HS-27A (cell line): ENCODE measurements around the gene ELAPOR1.

Experiments used
- DNase-seq: peaks from one replicate; pipeline ENCODE4 v3.0.0-alpha.2; 2012; ENCODE audit warnings: low read depth, missing footprints

The ELAPOR1 gene, protein sequence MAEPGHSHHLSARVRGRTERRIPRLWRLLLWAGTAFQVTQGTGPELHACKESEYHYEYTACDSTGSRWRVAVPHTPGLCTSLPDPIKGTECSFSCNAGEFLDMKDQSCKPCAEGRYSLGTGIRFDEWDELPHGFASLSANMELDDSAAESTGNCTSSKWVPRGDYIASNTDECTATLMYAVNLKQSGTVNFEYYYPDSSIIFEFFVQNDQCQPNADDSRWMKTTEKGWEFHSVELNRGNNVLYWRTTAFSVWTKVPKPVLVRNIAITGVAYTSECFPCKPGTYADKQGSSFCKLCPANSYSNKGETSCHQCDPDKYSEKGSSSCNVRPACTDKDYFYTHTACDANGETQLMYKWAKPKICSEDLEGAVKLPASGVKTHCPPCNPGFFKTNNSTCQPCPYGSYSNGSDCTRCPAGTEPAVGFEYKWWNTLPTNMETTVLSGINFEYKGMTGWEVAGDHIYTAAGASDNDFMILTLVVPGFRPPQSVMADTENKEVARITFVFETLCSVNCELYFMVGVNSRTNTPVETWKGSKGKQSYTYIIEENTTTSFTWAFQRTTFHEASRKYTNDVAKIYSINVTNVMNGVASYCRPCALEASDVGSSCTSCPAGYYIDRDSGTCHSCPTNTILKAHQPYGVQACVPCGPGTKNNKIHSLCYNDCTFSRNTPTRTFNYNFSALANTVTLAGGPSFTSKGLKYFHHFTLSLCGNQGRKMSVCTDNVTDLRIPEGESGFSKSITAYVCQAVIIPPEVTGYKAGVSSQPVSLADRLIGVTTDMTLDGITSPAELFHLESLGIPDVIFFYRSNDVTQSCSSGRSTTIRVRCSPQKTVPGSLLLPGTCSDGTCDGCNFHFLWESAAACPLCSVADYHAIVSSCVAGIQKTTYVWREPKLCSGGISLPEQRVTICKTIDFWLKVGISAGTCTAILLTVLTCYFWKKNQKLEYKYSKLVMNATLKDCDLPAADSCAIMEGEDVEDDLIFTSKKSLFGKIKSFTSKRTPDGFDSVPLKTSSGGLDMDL

GRCh38 chr1:109113590-109114341 lies at the start of gene ELAPOR1:
Gene ELAPOR1, plus strand, starts transcription at chr1:109114115. Its CDS starts 69 bp downstream, at chr1:109114184.
- no peak for DNase-seq

- DNase-seq = no peak
These were observed 48.8 kb upstream of the ELAPOR1 start for GRCh38 chr1:109065137-109065536.

DNA sequence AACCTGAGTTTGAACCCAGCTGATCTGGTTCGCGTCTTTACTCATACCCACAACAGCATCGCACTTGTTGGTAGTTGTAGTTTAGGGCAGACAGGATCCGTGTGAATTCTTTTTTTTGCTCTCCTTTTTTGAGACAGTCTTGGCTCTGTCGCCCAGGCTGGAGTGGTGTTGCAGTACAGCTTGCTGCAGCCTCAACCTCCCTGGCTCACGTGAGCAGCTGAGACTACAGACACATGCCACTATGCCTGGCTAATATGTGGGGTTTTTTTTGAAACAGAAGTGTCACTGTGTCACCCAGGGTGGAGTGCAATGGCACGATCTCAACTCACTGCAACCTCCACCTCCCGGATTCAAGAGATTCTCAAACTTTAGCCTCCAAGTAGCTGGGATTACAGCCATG lies 46.0 kb upstream of the ELAPOR1 start:
- no peak for DNase-seq

GRCh38 chr1:109069294-109069693 lies 44.6 kb upstream of the ELAPOR1 start:
- no peak for DNase-seq

DNA sequence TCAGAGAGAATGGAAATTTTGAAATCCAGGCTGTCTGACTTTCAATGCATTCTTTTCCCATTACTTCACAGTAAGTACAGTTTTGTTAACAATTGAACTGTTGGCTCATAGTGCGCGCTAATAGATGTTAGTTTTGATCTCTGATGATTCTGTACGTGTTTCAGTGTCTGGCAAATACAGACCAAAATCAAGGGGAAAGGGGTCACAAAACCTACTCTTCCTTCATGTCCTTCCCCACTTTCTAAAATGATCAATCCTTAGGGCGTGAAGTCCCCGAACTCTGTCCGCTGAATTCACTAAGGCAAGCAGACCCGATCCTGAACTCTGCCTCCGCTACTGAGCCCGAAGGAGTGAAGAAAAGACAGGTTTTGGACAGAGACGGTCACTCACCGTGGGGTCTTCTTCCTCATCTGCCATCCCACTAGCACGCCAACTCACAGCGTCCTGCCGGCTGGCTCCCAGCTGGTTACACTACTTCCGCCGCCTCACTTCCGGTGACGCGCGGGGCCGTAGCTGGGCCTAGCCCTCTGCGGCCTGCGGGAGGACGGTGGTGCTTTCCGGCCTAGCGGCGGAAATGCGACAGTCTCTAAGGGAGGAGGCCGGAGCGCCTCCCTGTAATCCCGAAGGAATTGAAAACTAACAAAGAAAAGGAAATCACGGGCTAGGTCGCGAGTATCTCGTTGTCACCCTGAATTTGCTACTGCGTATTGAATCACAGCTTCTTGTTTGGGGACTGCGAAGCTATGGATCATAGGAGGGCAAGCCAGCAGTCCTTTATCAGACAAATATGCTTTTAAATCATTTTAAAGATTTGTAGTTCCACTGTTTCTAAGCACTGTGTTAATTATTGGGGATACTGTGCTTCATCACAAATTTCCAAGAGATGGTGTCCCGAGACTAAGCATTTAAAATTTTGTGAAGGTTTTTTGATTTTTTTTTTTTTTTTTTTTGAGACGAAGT lies 38.1 kb upstream of the ELAPOR1 start, which contains the start of gene TAF13:
Gene TAF13, minus strand, starts transcription at position 473 of the 960 bp plus-strand sequence. Its CDS starts 56 bp downstream, at position 417.
- DNase-seq = peak; percentile 86

DNA sequence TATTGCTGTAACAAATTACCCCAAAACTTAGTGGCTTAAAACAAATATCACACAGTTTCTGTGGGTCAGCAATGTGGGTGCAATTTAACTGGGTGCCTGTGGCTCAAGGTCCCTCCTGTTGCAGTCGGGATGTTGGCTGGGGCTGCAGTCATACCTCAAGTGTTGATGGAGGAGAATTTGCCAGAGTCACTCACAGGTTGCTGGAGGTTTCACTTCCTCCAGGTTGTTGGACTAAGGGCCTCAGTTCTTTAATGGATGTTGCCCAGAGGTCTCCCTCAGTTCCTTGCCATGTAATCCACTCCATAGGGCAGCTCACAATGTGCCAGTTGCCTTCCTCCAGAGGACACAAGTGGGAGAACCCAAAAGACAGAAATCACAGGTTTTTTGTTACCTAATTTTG lies 35.6 kb upstream of the ELAPOR1 start:
- DNase-seq = no peak

DNA sequence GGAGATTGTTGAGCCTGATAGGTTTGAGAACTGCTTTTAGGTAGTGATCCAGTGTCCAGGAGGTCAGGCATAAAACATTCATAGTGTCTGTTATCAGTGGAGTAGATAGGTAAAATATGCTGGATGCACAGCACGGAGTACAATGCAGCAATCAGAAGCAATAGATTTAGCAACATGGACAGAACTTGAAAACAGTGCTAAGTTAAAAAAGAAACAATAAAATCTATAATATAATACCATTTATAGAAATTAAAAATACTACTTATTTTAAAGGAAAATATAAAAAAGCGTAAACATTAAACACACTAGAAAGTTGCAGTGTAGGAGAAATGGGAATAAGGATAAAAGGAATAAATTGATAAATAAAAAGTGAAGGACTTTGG lies 34.7 kb upstream of the ELAPOR1 start:
- no peak for DNase-seq

DNA sequence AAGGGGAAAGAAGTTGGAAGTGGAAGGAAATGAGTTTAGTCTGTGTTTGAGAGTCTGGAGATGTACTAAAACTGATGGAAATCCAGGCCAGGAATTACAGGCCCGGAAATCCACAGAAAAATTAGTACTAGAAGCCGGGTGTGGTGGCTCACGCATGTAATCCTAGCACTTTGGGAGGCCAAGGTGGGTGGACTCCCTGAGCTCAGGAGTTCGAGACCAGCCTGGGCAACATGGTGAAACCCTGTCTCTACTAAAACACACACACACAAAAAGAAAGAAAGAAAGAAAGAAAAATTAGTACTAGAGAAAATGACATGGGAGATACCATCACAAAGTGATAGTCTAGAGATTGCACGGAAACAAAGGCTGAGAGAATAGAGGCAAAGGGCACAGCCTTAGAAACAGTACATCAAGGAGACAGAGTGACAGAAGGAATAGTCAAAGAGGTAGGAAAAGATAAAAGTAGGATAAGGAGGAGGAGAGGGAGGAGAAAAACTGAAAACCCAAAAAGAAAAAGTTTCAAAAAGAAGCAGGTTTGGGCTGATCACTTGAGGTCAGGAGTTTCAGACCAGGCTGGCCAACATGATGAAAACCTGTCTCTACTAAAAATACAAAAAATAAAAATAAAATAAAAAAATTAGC lies 33.4 kb upstream of the ELAPOR1 start:
- DNase-seq = no peak

DNA sequence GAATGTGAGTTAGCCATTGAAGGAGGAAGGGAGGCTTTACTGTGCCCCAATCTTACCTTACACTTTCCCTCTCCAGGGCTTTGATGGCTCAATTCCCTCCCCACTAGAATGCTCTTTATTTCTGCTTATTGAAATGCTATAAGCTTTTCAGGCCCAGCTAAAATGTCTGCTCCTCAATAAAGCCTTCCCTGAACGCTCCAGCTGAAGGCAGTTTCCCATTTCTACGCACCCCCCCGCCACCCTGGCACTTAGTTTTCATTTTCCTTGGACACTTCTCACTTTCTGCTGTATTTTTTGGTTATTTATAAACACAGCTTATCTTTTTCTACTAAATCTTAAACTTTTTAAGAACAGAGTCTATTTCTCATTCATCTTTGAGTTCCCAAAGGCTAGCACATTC lies 30.4 kb upstream of the ELAPOR1 start:
- DNase-seq = no peak

DNA sequence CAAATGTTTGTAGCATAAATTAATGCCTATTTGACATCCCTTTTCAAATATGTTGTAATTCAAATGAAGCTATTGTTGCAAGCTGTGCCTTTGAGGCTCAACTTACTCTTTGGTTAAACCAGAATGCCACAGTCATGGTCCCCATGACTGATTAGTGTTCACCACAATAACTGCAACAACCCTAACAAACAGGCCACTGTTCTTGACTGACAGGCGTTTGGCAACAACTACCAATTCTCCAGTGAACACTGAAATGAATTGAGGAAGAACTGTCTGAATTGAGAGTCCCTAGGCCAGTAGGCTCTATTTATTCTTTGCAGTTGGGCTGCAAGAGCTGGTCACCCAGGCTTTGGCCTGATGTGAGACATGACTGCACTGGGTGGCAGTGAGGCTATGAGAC lies 30.0 kb upstream of the ELAPOR1 start:
- no peak for DNase-seq

DNA sequence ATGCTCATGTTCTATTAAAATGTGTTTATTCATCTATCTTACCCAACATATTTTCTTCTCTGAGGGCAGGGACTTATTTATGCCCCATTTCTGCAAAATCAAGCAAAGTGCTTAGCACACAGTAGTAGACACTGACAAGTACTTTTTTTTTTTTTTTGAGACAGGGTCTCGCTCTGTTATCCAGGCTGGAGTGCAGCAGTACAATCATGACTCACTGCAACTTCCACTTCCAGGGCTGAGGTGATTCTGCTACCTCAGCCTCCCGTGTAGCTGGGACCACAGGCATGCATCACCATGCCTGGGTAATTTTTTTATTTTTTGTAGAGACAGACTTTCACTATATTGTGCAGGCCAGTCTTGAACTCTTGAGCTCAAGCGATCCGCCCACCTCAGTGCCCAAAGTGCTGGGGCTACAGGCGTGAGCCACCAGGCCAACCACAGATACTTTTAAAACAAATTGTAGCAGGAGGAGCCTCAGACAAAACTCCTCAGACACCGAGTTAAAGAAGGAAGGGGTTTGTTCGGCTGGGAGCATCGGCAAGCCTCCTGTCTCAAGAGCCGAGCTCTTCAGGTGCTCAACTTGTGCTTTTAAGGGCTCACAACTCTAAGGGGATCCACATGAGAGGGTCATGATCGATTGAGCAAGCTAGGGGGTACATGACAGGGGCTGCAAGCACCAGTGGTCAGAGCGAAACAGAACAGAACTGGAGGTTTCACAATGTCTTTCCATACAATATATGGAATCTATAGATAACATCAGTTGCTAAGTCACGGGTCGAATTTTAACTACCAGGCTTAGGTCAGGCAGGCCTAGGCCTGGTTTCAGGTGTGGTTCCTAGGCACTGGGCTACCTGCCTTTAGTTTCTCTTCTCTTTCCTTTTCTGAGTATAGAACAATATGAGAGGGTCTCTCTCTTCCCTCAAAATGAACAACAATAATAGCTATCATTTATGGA lies 29.1 kb upstream of the ELAPOR1 start:
- no peak for DNase-seq

DNA sequence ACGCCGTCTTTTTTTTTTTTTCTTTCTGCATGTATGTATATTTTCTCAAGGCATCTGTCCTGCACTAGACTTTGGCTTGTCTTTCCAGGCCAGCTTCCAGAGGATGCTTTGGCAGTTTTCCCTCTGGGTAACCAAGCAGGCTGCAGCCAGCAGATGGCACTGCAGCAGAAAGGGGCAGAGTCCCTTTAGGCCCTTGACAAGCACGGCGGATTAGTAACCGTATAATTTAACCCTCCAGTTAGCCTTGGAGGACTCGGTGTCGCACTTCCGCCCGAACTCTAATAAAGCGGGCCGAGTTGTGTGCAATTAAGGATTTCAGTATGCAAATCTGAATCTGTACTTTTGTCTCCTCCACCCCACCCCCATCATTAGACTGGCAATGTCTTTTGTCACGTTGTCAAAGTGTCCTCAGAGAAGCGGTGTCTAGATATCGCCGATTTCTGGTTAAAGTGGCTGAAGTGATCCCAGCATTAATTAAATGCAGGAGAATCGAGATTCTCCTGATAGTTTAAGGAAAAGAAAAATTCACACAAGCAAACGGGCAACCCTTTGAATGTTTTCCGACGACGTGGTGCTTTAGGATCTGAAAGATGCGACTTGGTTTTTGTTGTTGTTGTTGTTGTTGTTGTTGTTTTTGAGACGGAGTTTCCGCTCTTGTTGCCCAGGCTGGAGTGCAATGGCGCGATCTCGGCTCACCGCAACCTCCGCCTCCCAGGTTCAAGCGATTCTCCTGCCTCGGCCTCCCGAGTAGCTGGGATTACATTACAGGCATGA lies 24.5 kb upstream of the ELAPOR1 start:
- DNase-seq = no peak

- peak; percentile 80 for DNase-seq
These were observed 23.5 kb upstream of the ELAPOR1 start, which contains the start of gene TMEM167B for GRCh38 chr1:109090196-109091077. Gene TMEM167B, plus strand, starts transcription at chr1:109090764. Its CDS starts 109 bp downstream, at chr1:109090873.

- no peak for DNase-seq
These were observed 22.7 kb upstream of the ELAPOR1 start for GRCh38 chr1:109091078-109091838.

DNA sequence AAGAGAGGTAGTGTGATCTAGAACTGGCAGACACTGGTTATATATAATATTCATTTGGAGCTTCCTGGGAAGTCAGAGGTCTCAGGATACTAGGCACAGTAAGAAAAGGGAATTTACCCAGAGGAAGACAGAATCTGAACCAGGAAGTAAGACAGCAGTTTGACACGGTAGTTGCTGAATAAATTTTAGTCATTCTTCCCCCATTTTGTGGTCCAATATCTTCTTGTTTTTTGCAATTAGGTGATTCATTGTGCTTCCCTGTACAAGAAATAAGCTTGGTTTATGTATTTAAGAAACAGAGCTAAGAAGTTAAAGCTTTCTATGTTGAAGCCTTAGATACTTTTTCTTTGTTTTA lies 22.1 kb upstream of the ELAPOR1 start:
- DNase-seq = no peak

DNA sequence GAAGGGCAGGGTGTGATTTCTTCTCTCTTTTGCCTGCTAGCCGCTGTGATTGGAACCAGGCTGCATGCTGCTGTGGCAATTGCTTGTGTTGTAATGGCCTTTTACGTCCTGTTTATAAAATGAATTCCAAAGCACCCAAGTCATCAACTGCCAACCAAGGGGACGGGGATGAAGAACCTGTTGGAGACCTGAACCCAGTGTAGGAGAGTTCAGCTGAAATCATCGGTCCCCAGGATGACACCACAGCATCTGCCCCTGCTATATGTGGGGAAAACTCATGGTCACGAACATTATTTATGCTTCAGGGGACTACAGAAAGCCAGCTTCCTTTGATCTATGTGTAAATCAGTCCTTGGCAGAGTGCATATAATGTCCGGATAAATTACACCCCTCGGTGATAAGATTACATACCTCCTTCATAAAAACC lies 19.5 kb upstream of the ELAPOR1 start:
- no peak for DNase-seq
